ENCODE results near the gene MARK4.
"Not testable (repeated sequence)": the region's sequence is repeated elsewhere in the genome, so short reads cannot be mapped to it uniquely, and the experiment has no call there.

The MARK4 gene

DNA sequence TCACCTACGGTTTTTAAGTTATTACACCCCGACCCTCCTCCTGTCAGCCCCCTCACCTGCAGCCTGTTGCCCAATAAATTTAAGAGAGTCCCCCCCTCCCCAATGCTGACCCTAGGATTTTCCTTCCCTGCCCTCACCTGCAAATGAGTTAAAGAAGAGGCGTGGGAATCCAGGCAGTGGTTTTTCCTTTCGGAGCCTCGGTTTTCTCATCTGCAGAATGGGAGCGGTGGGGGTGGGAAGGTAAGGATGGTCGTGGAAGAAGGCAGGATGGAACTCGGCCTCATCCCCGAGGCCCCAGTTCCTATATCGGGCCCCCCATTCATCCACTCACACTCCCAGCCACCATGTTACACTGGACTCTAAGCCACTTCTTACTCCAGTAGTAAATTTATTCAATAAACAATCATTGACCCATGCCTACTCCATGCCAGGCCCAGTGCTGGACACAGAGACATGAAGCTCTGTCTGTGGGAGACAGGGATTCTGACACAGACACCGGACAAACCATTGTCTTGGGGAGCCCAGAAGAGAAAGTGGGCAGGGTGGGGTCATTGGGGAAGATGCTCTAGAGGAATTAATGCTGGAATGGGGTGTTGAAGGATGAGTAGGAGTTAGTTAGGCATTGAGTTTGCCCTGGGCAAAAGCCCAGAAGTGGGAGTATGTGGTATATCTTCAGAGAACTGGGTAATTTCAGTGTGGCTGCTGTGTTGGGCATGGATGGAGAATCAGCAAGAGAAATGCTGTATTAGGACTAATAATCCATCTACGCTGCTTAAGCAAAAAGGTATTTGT, 52.4 kb downstream of the MARK4 start:
- Histone ChIP-seq H3K4me3 (ENCODE audit: insufficient read depth, low read depth, low read length) (no peak overlapping the region), H3K27me3 (ENCODE audit: control insufficient read depth, insufficient read depth, low read length, poor library complexity, severe bottlenecking) (no peaks in the 10 kb centered on the region), H3K9me3 (ENCODE audit: control insufficient read depth, low read length) (no peaks in the 10 kb centered on the region), H3K27ac (ENCODE audit: insufficient read depth, low read depth, low read length, poor library complexity, severe bottlenecking) (no peak overlapping the region), H3K4me1 (ENCODE audit: control insufficient read depth, insufficient read depth, low read length) (no peaks in the 10 kb centered on the region), H3K36me3 (ENCODE audit: control insufficient read depth, insufficient read depth, low read length) (peaks cover 5% of the 10 kb centered on the region)
- WGBS, 2 experiments: 93 to 95% methylated on average over 12 of the region's 12 CpGs

DNA sequence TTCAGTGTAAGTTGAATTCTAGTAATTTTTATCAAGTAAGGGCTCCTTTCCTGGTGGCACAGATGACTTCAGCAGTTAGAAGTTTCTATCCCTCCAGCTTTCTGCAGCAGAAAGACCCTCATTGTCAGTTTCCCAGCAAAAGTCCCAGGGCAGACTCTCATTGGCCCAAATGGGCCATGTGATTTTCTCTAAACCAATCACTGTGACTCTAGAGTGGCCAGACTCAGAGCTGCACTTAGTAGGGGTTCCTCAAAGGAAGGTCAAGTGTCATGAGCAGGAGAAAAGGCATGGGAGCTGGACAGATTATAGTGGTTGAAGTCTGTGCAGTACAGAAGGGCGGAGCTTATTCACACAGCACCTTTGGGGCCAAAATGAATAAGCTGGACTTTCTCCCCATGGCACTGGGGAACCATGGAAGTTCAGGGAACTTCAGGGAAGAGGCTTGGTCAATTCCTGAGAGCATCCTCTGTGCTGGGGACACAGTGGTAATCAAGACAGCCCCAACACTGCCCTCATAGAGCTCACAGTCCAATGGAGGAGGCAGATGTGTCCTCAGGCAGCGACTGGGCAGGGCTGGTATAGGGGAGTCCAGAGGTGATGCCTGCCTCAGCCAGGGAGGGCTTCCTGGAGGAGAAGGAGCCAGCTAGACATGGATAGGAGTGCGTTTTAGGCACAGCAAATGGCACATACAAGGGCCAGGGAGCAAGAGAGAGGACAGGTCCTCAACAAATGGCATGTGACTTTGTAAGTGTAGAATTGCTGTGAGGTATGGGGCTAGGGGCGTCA, 53.3 kb downstream of the MARK4 start:
- H3K4me3 ChIP-seq (ENCODE audit: insufficient read depth, low read depth, low read length): no peak overlapping the region
- 77 to 80% methylated on average over 4 of the region's 4 CpGs for WGBS, 2 experiments
- H3K9me3 ChIP-seq (ENCODE audit: control insufficient read depth, low read length): no peaks in the 10 kb centered on the region
- H3K27me3 ChIP-seq (ENCODE audit: control insufficient read depth, insufficient read depth, low read length, poor library complexity, severe bottlenecking): no peaks in the 10 kb centered on the region
- H3K4me1 ChIP-seq (ENCODE audit: control insufficient read depth, insufficient read depth, low read length): no peaks in the 10 kb centered on the region
- peaks cover 3% of the 10 kb centered on the region for H3K36me3 ChIP-seq (ENCODE audit: control insufficient read depth, insufficient read depth, low read length)
- H3K27ac ChIP-seq (ENCODE audit: insufficient read depth, low read depth, low read length, poor library complexity, severe bottlenecking): no peak overlapping the region

DNA sequence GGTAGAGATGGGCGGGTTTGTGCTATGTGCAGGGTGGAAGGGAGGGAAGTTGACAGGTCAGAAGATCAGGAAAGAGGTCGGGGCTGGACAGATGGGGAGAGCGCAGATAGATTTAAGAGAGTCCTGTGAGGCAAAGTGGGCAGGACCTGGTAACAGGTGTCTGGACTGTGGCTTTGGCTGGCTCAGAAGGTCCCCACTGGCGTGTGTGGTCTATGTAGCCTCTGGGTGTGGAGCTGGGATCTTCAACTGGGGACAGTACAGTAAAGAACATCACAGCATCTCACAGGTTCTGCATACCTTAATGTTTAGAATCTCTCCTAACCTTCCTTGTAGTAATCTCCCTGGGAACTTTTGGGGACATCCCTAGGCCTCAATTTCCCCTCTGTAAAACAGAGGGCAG, 53.9 kb downstream of the MARK4 start:
- 86 to 94% methylated on average over 4 of the region's 4 CpGs for WGBS, 2 experiments
- Histone ChIP-seq H3K36me3 (ENCODE audit: control insufficient read depth, insufficient read depth, low read length) (no peaks in the 10 kb centered on the region), H3K4me3 (ENCODE audit: insufficient read depth, low read depth, low read length) (no peak overlapping the region), H3K9me3 (ENCODE audit: control insufficient read depth, low read length) (no peaks in the 10 kb centered on the region), H3K4me1 (ENCODE audit: control insufficient read depth, insufficient read depth, low read length) (no peaks in the 10 kb centered on the region), H3K27me3 (ENCODE audit: control insufficient read depth, insufficient read depth, low read length, poor library complexity, severe bottlenecking) (no peaks in the 10 kb centered on the region), H3K27ac (ENCODE audit: insufficient read depth, low read depth, low read length, poor library complexity, severe bottlenecking) (no peak overlapping the region)

DNA sequence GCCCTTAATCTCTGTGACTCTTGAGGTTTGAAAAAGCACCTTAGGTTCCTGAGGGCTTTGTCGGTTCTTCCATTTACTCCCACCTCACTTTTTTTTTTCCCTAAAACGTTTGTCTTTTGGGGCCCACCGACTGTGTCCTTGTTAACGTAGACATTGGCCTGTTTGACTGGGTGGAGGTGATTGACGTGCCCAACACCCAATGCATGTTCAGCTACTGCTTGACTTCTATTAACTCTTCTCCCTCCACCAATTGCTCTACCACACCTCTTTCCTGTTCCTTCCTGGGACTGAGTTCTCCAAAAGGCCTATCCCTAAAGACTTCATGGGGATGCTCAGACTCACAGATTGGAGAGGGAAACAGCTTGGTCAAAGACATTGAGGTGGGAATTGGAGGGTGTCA, 54.4 kb downstream of the MARK4 start:
- no peaks in the 10 kb centered on the region for H3K36me3 ChIP-seq (ENCODE audit: control insufficient read depth, insufficient read depth, low read length)
- no peaks in the 10 kb centered on the region for H3K9me3 ChIP-seq (ENCODE audit: control insufficient read depth, low read length)
- 39 to 43% methylated on average over 5 of the region's 5 CpGs for WGBS, 2 experiments
- no peaks in the 10 kb centered on the region for H3K4me1 ChIP-seq (ENCODE audit: control insufficient read depth, insufficient read depth, low read length)
- no peak overlapping the region for H3K4me3 ChIP-seq (ENCODE audit: insufficient read depth, low read depth, low read length)
- H3K27ac ChIP-seq (ENCODE audit: insufficient read depth, low read depth, low read length, poor library complexity, severe bottlenecking): no peak overlapping the region
- no peaks in the 10 kb centered on the region for H3K27me3 ChIP-seq (ENCODE audit: control insufficient read depth, insufficient read depth, low read length, poor library complexity, severe bottlenecking)

DNA sequence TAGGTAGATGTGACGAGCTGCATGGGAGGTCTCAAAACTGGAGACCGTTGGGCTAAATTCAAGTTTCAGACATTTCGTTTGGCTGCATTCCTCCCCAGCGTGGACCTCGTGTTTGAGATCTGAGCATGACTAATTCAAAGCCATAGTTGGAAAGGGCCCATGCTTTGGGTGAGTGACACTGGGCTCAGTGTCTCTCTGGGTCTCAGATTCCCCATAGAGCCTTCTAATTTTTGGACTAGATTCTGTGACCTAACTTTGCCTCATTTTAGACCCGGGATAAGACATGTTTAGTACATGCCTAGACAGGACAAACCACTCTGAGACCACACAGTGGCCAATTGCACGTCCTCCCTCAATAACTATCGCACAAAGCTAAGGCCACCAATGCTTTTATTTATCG, 55.0 kb downstream of the MARK4 start:
- Histone ChIP-seq H3K9me3 (ENCODE audit: control insufficient read depth, low read length) (no peaks in the 10 kb centered on the region), H3K36me3 (ENCODE audit: control insufficient read depth, insufficient read depth, low read length) (no peaks in the 10 kb centered on the region), H3K27me3 (ENCODE audit: control insufficient read depth, insufficient read depth, low read length, poor library complexity, severe bottlenecking) (no peaks in the 10 kb centered on the region), H3K4me1 (ENCODE audit: control insufficient read depth, insufficient read depth, low read length) (no peaks in the 10 kb centered on the region), H3K4me3 (ENCODE audit: insufficient read depth, low read depth, low read length) (no peak overlapping the region), H3K27ac (ENCODE audit: insufficient read depth, low read depth, low read length, poor library complexity, severe bottlenecking) (no peak overlapping the region)
- WGBS, 2 experiments: 88 to 89% methylated on average over 9 of the region's 9 CpGs

DNA sequence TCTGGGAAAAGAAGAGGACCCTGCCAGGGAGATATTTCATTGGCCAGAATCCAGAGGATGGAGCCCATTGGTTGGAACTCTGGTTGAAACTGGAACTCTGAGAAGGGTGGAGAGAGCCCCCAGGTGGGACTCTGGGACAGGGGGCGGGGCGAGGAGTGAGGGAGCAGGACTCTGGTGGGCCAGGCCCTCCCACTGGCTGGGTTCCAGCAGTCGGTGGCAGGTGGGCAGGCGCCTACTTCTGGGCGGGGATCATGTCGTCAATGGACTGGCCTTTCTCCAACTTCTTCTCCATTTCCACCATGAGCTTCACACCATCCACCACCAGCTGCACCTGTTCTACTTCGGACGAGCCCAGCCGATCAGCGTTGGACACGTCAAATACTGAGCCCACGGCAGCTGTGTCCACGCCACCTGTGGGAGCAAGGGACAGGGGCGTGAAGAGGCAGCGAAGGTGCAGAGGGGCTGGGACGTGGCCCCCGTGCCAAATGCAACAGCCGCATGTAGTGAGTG, 55.5 kb downstream of the MARK4 start:
- H3K27me3 ChIP-seq (ENCODE audit: control insufficient read depth, insufficient read depth, low read length, poor library complexity, severe bottlenecking): no peaks in the 10 kb centered on the region
- WGBS, 2 experiments: 86 to 88% methylated on average over 18 of the region's 18 CpGs
- no peaks in the 10 kb centered on the region for H3K36me3 ChIP-seq (ENCODE audit: control insufficient read depth, insufficient read depth, low read length)
- H3K27ac ChIP-seq (ENCODE audit: insufficient read depth, low read depth, low read length, poor library complexity, severe bottlenecking): no peak overlapping the region
- no peaks in the 10 kb centered on the region for H3K9me3 ChIP-seq (ENCODE audit: control insufficient read depth, low read length)
- H3K4me3 ChIP-seq (ENCODE audit: insufficient read depth, low read depth, low read length): no peak overlapping the region
- no peaks in the 10 kb centered on the region for H3K4me1 ChIP-seq (ENCODE audit: control insufficient read depth, insufficient read depth, low read length)

DNA sequence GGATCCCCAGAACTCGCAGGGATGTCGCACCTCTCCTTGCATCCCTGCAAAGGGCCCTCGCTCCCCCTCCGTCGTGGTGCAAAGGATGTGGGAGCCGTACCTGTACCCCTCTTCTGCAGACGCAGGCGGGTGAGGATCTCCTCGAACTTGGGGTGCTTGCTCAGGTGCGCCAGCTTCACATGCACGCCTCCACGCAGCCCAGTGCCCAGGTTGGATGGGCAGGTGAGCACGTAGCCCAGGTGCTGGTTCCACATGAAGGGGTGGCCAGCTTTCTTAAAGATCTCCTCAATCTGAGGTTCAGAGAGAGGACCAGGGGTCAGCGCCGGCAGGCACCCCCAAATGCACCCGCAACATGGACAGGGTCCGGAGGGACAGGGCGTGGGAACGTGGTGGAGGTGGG, 56.3 kb downstream of the MARK4 start:
- H3K27ac ChIP-seq (ENCODE audit: insufficient read depth, low read depth, low read length, poor library complexity, severe bottlenecking): no peak overlapping the region
- no peaks in the 10 kb centered on the region for H3K36me3 ChIP-seq (ENCODE audit: control insufficient read depth, insufficient read depth, low read length)
- no peaks in the 10 kb centered on the region for H3K9me3 ChIP-seq (ENCODE audit: control insufficient read depth, low read length)
- H3K27me3 ChIP-seq (ENCODE audit: control insufficient read depth, insufficient read depth, low read length, poor library complexity, severe bottlenecking): no peaks in the 10 kb centered on the region
- 93 to 94% methylated on average over 19 of the region's 19 CpGs for WGBS, 2 experiments
- no peaks in the 10 kb centered on the region for H3K4me1 ChIP-seq (ENCODE audit: control insufficient read depth, insufficient read depth, low read length)
- H3K4me3 ChIP-seq (ENCODE audit: insufficient read depth, low read depth, low read length): no peak overlapping the region

DNA sequence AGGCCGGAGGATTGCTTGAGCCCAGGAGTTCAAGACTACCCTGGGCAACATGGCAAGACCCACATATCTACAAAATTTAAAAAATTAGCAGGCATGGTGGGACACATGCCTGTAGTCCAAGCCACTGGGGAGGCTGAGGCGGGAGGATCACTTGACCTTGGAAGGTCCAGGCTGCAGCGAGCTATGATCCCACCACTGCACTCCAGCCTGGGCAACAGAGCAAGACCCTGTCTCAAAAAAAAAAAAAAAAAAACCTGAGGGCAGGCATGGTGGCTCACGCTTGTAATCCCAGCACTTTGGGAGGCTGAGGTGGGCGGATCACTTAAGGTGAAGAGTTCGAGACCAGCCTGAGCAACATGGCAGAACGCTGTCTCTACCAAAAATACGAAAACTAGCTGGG, 58.3 kb downstream of the MARK4 start:
- H3K27ac ChIP-seq (ENCODE audit: insufficient read depth, low read depth, low read length, poor library complexity, severe bottlenecking); H3K9me3 ChIP-seq (ENCODE audit: control insufficient read depth, low read length); H3K4me3 ChIP-seq (ENCODE audit: insufficient read depth, low read depth, low read length); H3K36me3 ChIP-seq (ENCODE audit: control insufficient read depth, insufficient read depth, low read length); H3K4me1 ChIP-seq (ENCODE audit: control insufficient read depth, insufficient read depth, low read length): not testable (repeated sequence)
- peaks cover 10% of the 10 kb centered on the region for H3K27me3 ChIP-seq (ENCODE audit: control insufficient read depth, insufficient read depth, low read length, poor library complexity, severe bottlenecking)
- 92 to 93% methylated on average over 8 of the region's 8 CpGs for WGBS, 2 experiments

DNA sequence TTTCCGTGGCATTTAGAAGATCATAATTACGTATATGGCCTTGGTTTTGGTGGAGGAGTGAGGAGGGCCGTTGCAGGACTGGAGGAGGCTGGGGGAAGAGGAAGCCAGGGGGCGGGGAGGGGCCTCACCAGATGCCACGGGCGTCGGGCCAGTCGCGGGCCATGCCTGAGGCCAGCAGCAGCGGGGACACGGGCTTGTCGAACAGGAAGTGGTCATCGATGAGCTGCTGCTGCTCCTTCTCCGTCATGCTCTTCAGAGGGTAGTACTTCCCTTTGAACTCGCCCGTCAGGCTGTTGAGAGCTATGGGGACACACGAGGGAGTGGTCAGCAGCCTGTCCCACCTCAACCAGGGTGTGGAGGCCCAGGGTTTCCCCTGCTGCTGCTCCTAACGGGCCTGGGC, 60.5 kb downstream of the MARK4 start:
- H3K27ac ChIP-seq (ENCODE audit: insufficient read depth, low read depth, low read length, poor library complexity, severe bottlenecking): no peak overlapping the region
- H3K4me3 ChIP-seq (ENCODE audit: insufficient read depth, low read depth, low read length): no peak overlapping the region
- no peaks in the 10 kb centered on the region for H3K36me3 ChIP-seq (ENCODE audit: control insufficient read depth, insufficient read depth, low read length)
- H3K4me1 ChIP-seq (ENCODE audit: control insufficient read depth, insufficient read depth, low read length): no peaks in the 10 kb centered on the region
- H3K27me3 ChIP-seq (ENCODE audit: control insufficient read depth, insufficient read depth, low read length, poor library complexity, severe bottlenecking): peaks cover 22% of the 10 kb centered on the region
- 83 to 84% methylated on average over 18 of the region's 18 CpGs for WGBS, 2 experiments
- H3K9me3 ChIP-seq (ENCODE audit: control insufficient read depth, low read length): no peaks in the 10 kb centered on the region

DNA sequence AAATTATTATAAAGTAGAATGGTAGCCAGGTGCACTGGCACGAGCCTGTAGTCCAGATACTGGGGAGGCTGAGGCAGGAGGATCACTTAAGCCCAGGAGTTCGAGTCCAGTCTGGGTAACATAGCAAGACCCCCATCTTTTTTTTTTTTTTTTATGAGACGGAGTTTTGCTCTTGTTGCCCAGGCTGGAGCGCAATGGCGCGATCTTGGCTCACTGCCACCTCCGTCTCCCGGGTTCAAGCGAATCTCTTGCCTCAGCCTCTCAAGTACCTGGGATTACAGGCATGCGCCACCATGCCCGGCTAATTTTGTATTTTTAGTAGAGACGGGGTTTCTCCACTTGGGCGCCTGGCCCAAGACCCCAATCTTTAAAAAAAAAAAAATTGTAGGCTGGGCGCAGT, 61.2 kb downstream of the MARK4 start:
- not testable (repeated sequence) for H3K9me3 ChIP-seq (ENCODE audit: control insufficient read depth, low read length); H3K4me3 ChIP-seq (ENCODE audit: insufficient read depth, low read depth, low read length); H3K4me1 ChIP-seq (ENCODE audit: control insufficient read depth, insufficient read depth, low read length); H3K27ac ChIP-seq (ENCODE audit: insufficient read depth, low read depth, low read length, poor library complexity, severe bottlenecking); H3K36me3 ChIP-seq (ENCODE audit: control insufficient read depth, insufficient read depth, low read length)
- peaks cover 22% of the 10 kb centered on the region for H3K27me3 ChIP-seq (ENCODE audit: control insufficient read depth, insufficient read depth, low read length, poor library complexity, severe bottlenecking)
- 94 to 95% methylated on average over 14 of the region's 14 CpGs for WGBS, 2 experiments
